Neural crest cell (in vitro differentiated cells): Measurements from ENCODE around the gene HLA-DMA. TPM values are rescaled to one million over a fixed set of nuclear protein-coding genes. Genes with fewer than 3 reads are reported as not detected.

Source experiments
- DNase-seq: peaks from one replicate; pipeline ENCODE4 v3.0.0; 2021; ENCODE audit warnings: low read depth, mixed read lengths, low spot score
- H3K27ac Mint-ChIP-seq: one replicate; pipeline ENCODE4 v1.8.0; 2021; ENCODE audit warnings: mild to moderate bottlenecking, mixed read lengths; ENCODE audit not compliant: unreplicated experiment
- H3K27me3 Mint-ChIP-seq: 2 replicates; pipeline ENCODE4 v1.8.0; 2021; ENCODE audit warnings: low read depth, mild to moderate bottlenecking, mixed read lengths
- H3K36me3 Mint-ChIP-seq: 2 replicates; pipeline ENCODE4 v1.8.0; 2021; ENCODE audit warnings: low read depth, mild to moderate bottlenecking, mixed read lengths
- H3K4me1 Mint-ChIP-seq: 2 replicates; pipeline ENCODE4 v1.8.0; 2021; ENCODE audit warnings: mixed read lengths
- H3K4me3 Mint-ChIP-seq: one replicate; pipeline ENCODE4 v1.8.0; 2021; ENCODE audit warnings: mild to moderate bottlenecking, mixed read lengths
- H3K9me3 Mint-ChIP-seq: 2 replicates; pipeline ENCODE4 v1.8.0; 2021; ENCODE audit warnings: mixed read lengths
- total RNA-seq: library from RNA; stranded (reverse); gene quantifications from 2 replicates; pipeline ENCODE4 v1.2.1, GENCODE V29; 2021
- TF ChIP-seq, protein P1 (sequence below): fragments of 200-600 bp; sonication (generic); conservative IDR thresholded peaks from 2 replicates; pipeline ENCODE4 v1.5.0; 2021; ENCODE audit warnings: antibody characterized with exemption, mild to moderate bottlenecking

HLA-DMA gene
- total RNA-seq, 1 donor from 2014 or later: 1.7 TPM

DNA sequence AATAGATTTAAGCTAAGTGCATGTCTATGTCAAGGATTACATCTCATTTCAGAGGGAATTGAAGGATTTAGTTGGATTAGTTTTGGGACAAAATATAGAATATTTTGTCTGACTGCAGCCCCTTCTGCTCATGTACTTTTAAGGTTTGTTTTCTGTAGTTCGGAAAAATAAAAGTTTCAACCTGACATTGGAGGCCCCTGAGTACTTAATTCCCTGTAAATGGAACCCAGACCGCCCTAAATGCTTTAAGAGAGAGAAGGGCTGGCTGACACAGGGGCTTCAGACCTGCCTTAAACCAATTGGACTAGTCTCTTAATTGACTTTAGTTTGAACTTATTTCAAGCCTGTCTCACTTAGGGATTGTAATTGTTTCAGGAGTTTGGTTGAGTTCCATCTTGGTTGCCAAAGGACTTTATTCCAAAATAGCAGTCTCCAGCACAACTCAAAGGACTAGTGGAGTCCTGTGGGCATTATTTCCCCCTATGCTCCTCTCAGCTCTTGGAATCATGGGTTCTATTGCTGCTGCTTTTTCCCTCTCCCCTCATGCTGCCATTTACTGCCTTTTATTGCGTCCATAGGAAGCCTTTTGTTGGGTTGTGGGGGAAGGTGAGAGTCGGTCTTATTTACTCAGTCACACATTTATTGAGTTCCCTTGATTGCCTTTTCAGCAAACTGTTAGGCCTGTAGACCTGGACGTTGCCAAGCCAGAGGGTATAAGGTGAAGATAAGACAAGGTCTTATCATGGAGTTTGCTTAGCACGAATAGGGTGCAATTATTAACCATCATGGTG, 30.0 kb upstream of the HLA-DMA start:
- TF ChIP-seq, protein P1, sequence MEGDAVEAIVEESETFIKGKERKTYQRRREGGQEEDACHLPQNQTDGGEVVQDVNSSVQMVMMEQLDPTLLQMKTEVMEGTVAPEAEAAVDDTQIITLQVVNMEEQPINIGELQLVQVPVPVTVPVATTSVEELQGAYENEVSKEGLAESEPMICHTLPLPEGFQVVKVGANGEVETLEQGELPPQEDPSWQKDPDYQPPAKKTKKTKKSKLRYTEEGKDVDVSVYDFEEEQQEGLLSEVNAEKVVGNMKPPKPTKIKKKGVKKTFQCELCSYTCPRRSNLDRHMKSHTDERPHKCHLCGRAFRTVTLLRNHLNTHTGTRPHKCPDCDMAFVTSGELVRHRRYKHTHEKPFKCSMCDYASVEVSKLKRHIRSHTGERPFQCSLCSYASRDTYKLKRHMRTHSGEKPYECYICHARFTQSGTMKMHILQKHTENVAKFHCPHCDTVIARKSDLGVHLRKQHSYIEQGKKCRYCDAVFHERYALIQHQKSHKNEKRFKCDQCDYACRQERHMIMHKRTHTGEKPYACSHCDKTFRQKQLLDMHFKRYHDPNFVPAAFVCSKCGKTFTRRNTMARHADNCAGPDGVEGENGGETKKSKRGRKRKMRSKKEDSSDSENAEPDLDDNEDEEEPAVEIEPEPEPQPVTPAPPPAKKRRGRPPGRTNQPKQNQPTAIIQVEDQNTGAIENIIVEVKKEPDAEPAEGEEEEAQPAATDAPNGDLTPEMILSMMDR: no peak
- Mint-ChIP-seq H3K27ac (no peak overlapping the region), H3K9me3 (no peaks in the 10 kb centered on the region), H3K36me3 (peaks cover 21% of the 10 kb centered on the region), H3K27me3 (peaks cover 15% of the 10 kb centered on the region), H3K4me1 (peaks cover 19% of the 10 kb centered on the region), H3K4me3 (peak overlapping the region; percentile 52)
- no peak for DNase-seq

DNA sequence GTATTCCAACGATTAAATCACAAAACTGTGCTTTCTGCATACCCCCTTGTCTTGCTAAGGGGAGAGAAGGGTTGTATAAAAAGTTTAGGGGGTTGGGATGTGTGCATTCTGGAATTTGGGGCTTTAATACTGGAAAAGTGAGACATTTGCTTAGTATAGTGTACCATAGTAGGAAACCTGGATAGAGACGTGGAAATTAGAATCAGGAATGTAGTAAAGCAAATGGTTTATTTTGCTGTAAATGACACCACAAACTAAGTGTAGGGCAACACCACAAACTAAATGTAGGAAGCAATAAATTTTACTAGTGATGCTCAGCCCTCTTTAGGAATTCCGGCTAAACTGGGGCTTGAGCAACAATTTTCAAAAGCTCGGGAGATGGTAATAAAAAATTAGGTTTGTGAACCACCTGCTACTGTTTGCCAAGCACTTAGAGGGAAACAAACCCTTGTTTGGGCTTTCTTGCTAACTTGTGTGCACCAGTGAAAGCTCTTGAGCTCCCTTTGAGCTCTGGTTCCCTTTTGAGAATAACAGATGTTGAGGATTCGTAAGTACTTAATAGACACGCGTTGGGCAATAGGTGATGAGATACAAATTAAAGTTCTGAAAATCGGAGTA, 29.3 kb upstream of the HLA-DMA start:
- no peaks in the 10 kb centered on the region for H3K9me3 Mint-ChIP-seq
- peaks cover 26% of the 10 kb centered on the region for H3K4me1 Mint-ChIP-seq
- H3K4me3 Mint-ChIP-seq: peak overlapping the region; percentile 66
- no peak for DNase-seq
- TF ChIP-seq, protein P1: no peak
- no peak overlapping the region for H3K27ac Mint-ChIP-seq
- peaks cover 28% of the 10 kb centered on the region for H3K36me3 Mint-ChIP-seq
- H3K27me3 Mint-ChIP-seq: peaks cover 11% of the 10 kb centered on the region

DNA sequence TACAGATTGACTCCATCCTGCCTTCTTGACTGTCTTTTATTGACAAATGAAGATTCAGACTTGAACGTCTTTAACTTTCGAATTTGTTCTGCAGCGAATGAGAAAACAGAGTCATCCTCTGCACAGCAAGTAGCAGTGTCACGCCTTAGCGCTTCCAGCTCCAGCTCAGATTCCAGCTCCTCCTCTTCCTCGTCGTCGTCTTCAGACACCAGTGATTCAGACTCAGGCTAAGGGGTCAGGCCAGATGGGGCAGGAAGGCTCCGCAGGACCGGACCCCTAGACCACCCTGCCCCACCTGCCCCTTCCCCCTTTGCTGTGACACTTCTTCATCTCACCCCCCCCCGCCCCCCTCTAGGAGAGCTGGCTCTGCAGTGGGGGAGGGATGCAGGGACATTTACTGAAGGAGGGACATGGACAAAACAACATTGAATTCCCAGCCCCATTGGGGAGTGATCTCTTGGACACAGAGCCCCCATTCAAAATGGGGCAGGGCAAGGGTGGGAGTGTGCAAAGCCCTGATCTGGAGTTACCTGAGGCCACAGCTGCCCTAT, 27.7 kb upstream of the HLA-DMA start:
- no peak for DNase-seq
- Mint-ChIP-seq H3K4me3 (peak overlapping the region; percentile 42), H3K36me3 (peaks cover 43% of the 10 kb centered on the region), H3K4me1 (peaks cover 41% of the 10 kb centered on the region), H3K9me3 (no peaks in the 10 kb centered on the region), H3K27me3 (peaks cover 10% of the 10 kb centered on the region), H3K27ac (no peak overlapping the region)
- TF ChIP-seq, protein P1: no peak

DNA sequence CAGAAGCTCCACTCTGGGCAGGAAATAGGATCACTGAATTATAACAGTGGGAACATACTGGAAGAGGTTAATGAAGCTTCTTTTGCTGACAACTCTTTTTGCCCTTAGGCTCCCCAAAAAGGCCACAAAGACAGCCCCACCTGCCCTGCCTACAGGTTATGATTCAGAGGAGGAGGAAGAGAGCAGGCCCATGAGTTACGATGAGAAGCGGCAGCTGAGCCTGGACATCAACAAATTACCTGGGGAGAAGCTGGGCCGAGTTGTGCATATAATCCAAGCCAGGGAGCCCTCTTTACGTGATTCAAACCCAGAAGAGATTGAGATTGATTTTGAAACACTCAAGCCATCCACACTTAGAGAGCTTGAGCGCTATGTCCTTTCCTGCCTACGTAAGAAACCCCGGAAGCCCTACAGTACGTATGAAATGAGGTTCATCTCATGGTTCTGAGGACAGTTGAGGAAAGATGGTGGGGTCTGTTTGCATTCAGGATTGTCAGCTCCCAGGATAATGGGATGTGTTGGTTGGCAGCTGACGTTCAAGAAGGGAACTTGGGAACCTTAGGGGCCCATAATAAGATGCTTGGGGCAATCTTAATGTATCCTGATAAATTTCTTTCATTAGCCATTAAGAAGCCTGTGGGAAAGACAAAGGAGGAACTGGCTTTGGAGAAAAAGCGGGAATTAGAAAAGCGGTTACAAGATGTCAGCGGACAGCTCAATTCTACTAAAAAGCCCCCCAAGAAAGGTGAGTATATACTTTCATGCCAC, 27.0 kb upstream of the HLA-DMA start:
- TF ChIP-seq, protein P1: no peak
- Mint-ChIP-seq H3K4me1 (peaks cover 48% of the 10 kb centered on the region), H3K27me3 (peaks cover 14% of the 10 kb centered on the region), H3K9me3 (no peaks in the 10 kb centered on the region), H3K36me3 (peaks cover 49% of the 10 kb centered on the region), H3K27ac (no peak overlapping the region), H3K4me3 (peak overlapping the region; percentile 98)
- no peak for DNase-seq

DNA sequence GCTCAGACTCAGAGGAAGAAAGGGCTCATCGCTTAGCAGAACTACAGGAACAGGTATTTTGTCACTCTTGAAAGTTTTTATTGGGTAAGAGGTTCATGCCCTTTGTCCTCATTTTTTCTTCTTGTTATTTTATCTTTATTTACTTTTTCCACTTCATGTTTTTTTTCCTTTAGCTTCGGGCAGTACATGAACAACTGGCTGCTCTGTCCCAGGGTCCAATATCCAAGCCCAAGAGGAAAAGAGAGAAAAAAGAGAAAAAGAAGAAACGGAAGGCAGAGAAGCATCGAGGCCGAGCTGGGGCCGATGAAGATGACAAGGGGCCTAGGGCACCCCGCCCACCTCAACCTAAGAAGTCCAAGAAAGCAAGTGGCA, 25.0 kb upstream of the HLA-DMA start:
- Mint-ChIP-seq H3K27ac (no peak overlapping the region), H3K4me3 (peak overlapping the region; percentile 98), H3K9me3 (no peaks in the 10 kb centered on the region), H3K4me1 (peaks cover 52% of the 10 kb centered on the region), H3K27me3 (peaks cover 22% of the 10 kb centered on the region), H3K36me3 (peaks cover 68% of the 10 kb centered on the region)
- DNase-seq: no peak
- TF ChIP-seq, protein P1: no peak
